AG04449 (cell line): ENCODE data around the gene TRHDE.

Experiments
- CTCF ChIA-PET: fragments of 350-600 bp; formaldehyde crosslinking; extraction: SDS; loops from one replicate; lab custom pipeline; 2021; ENCODE audit warnings: antibody characterized with exemption; lab: Yijun Ruan, JAX
- POLR2A ChIA-PET: fragments of 400-600, 350-600 bp; formaldehyde crosslinking; extraction: SDS; loops from one replicate; lab custom pipeline; 2020; ENCODE audit warnings: antibody characterized with exemption, inconsistent platforms; lab: Yijun Ruan, JAX
- DNase-seq: peaks from one replicate; pipeline ENCODE4 v3.0.0-alpha.2; 2010; ENCODE audit warnings: low read depth, low spot score
- H3K4me3 ChIP-seq: 2 replicates; pipeline ENCODE4 v1.5.1; 2011; ENCODE audit warnings: low read depth, mild to moderate bottlenecking, control low read depth, low read length
- TF ChIP-seq, protein P1 (sequence below): IDR thresholded peaks from one replicate; pipeline ENCODE4 v1.5.1; 2011; ENCODE audit warnings: mild to moderate bottlenecking, moderate library complexity, low read length, control low read depth, inconsistent platforms; ENCODE audit not compliant: insufficient read depth; ENCODE audit errors: missing control alignments

The TRHDE gene

DNA sequence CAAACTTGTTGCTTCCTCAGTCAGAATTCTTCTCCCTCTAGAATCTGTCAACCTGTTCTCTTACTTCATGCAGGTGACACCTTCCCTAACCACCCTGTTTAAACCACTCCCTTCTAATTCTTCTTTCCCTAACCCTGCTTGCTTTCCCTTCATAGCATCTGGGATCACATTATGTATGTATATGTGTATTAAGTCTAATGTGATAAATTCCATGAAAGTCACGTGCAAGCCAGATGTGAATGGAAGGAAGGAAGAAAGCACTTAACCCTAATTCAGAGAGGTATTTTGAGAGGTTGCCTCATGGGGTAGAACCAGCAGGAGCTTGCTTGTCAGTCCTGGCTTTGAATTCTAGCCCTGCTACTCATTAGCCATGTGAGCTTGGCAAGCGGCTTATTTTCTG is 340.0 kb downstream of the TRHDE start:
- ChIA-PET CTCF (no interaction called here), POLR2A (no interaction called here)
- TF ChIP-seq, protein P1, sequence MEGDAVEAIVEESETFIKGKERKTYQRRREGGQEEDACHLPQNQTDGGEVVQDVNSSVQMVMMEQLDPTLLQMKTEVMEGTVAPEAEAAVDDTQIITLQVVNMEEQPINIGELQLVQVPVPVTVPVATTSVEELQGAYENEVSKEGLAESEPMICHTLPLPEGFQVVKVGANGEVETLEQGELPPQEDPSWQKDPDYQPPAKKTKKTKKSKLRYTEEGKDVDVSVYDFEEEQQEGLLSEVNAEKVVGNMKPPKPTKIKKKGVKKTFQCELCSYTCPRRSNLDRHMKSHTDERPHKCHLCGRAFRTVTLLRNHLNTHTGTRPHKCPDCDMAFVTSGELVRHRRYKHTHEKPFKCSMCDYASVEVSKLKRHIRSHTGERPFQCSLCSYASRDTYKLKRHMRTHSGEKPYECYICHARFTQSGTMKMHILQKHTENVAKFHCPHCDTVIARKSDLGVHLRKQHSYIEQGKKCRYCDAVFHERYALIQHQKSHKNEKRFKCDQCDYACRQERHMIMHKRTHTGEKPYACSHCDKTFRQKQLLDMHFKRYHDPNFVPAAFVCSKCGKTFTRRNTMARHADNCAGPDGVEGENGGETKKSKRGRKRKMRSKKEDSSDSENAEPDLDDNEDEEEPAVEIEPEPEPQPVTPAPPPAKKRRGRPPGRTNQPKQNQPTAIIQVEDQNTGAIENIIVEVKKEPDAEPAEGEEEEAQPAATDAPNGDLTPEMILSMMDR = no peak
- no peak for DNase-seq
- no peak overlapping the region for H3K4me3 ChIP-seq

DNA sequence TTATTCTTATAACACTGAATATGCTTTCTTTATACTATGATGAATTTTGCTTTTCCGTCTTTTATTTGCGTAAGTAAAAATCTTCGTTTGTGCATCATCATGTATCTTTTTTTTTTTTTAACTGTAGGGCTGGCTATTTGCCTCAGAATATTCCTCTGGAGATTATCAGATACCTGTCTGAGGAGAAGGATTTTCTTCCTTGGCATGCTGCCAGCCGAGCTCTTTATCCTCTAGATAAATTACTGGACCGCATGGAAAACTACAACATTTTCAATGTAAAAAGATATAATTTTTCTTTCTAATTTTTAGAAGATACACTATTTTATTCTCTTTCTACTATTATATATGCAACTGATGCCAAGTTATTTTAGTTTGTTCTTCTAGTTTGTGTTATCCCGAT is 346.6 kb downstream of the TRHDE start:
- TF ChIP-seq, protein P1 = no peak
- POLR2A ChIA-PET = no interaction called here
- no peak for DNase-seq
- CTCF ChIA-PET = no interaction called here
- no peak overlapping the region for H3K4me3 ChIP-seq

DNA sequence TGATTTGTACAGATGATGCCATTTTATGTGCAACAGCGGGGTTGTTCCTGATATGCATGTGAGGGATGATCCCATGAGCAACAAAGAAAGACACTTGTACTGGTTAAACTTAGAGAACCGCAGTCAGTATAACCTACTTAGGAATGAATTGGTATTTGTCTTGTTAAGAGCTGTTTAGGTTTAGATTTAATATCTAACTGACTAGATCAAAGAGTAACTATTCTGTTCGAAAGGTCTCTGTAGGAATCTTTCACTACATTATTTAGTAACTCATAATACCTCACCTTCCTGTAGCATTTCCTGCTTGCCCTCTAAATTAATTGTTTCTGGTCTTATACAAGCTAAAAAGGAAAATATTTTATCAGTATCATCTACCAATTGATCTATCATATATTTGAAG is 350.4 kb downstream of the TRHDE start:
- TF ChIP-seq, protein P1 = no peak
- DNase-seq = no peak
- ChIA-PET POLR2A (no interaction called here), CTCF (no interaction called here)
- H3K4me3 ChIP-seq = no peak overlapping the region

DNA sequence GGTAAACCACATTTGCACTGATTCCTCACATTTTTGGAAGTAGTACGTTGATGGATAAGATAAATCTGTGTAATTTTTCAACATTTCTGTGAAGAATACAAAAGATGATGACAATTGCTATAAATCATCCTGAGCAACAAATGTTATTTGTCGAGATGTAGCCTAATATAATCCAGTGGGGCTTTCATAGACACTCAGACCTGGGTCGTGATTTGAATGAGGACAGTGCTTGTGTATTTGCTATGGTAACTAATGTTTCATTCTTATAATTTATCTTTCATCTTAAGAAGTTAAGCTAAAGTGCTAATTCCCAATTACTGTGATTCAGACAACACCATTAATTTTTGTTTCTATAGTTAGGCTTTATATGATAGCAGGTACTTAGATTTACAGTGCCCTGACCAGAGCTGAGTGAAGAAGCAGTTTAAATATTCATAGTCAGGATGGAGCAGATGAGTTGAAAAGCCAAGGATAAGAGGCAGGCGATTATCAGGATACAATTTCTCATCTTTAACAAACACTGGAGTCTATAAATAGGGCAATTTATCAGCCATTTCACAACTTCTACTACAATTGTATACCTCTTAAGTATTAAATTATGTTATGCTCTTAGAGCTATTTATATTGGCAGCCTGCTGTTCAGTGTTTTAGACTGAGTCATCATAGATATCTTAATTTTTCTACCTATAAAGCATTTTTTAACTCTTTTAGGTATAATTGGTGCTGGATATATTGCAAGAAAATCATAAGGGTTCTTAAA is 359.9 kb downstream of the TRHDE start:
- DNase-seq = peak; percentile 4
- no peak overlapping the region for H3K4me3 ChIP-seq
- ChIA-PET POLR2A (no interaction called here), CTCF (no interaction called here)
- TF ChIP-seq, protein P1 = no peak

DNA sequence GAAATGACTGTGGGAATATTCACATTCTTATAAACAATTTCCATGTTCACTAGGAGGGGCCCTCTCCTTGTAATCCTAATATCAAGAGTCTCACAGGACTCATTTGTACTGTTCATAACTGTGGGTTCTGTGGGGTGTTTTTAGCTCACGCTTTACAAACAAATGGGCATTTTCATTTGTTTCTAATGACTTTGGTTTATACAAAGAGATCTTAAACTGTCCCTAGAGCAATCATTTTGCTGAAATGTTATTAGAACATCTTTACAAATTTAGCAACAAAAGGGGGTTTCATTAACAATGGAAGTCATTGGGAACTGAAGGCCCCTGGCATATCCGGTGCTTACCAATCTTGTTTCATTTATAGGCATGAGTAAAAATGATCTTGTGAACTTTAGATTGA is 370.5 kb downstream of the TRHDE start:
- no peak for DNase-seq
- CTCF ChIA-PET = no interaction called here
- TF ChIP-seq, protein P1 = no peak
- H3K4me3 ChIP-seq = no peak overlapping the region
- POLR2A ChIA-PET = no interaction called here

GRCh38 chr12:72647139-72647538 is 375.0 kb downstream of the TRHDE start:
- DNase-seq = no peak
- no peak overlapping the region for H3K4me3 ChIP-seq
- ChIA-PET POLR2A (no interaction called here), CTCF (no interaction called here)
- TF ChIP-seq, protein P1 = no peak
